ENCODE results near the gene SRXN1.

Gene SRXN1

DNA sequence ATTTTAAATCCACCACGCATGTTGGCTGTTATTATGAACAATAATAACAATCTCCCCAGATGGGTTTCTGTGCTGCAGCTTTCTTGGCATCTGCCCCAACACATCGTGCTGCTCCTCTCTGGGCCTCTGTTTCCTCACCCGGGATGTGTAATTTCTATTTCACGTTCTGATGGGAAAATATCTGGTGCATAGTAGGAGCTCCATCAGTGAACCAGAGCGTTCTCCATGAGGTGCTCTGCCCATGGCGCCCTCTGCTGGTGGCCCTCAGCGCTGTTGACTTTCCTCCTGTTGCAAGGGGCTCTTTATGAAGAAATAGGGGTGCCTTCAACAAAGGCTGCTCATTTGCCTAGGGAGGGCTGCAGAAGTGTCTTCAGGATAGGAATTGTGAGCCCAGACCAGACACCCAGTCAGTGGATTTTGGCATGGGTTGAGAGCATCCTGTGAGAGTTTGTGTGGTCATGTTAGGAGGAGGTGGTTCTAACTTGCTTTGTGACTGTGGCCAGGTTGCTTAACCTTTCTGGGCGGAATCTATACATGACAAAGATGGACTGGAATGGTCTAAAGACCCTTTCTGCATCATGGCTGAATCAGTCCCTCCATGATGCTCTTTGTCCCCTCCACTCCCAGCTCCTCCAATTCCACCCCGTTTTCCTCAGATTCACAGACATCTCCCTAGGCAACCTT, 14.5 kb upstream of the SRXN1 start:
- H3K9me3 ChIP-seq (ENCODE audit: control insufficient read depth, insufficient read depth, low read depth, low read length), result no peaks in the 10 kb centered on the region
- CTCF ChIA-PET, result interaction anchor here (0.5 to 5.0 kb wide), 65 partner anchors 11 to 413 kb away, joined by 3 to 81 read pairs (median 5); partner anchors contain the start of gene SRXN1
- TF ChIP-seq ZNF23 (tag by site-specific recombination; IDR thresholded peaks at IDR 0.05; ENCODE audit: borderline replicate concordance), result no peak
- TF ChIP-seq ZNF785 (tag by site-specific recombination; IDR thresholded peaks at IDR 0.05), result no peak
- TF ChIP-seq, protein P1, sequence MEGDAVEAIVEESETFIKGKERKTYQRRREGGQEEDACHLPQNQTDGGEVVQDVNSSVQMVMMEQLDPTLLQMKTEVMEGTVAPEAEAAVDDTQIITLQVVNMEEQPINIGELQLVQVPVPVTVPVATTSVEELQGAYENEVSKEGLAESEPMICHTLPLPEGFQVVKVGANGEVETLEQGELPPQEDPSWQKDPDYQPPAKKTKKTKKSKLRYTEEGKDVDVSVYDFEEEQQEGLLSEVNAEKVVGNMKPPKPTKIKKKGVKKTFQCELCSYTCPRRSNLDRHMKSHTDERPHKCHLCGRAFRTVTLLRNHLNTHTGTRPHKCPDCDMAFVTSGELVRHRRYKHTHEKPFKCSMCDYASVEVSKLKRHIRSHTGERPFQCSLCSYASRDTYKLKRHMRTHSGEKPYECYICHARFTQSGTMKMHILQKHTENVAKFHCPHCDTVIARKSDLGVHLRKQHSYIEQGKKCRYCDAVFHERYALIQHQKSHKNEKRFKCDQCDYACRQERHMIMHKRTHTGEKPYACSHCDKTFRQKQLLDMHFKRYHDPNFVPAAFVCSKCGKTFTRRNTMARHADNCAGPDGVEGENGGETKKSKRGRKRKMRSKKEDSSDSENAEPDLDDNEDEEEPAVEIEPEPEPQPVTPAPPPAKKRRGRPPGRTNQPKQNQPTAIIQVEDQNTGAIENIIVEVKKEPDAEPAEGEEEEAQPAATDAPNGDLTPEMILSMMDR (tag by site-specific recombination; IDR thresholded peaks at IDR 0.05), result peak; percentile 54; the same call in 1 of the 2 replicates
- peak; percentile 80 for TF ChIP-seq SCRT1 (tag by site-specific recombination; IDR thresholded peaks at IDR 0.05; ENCODE audit: borderline replicate concordance)
- TF ChIP-seq, protein P2, sequence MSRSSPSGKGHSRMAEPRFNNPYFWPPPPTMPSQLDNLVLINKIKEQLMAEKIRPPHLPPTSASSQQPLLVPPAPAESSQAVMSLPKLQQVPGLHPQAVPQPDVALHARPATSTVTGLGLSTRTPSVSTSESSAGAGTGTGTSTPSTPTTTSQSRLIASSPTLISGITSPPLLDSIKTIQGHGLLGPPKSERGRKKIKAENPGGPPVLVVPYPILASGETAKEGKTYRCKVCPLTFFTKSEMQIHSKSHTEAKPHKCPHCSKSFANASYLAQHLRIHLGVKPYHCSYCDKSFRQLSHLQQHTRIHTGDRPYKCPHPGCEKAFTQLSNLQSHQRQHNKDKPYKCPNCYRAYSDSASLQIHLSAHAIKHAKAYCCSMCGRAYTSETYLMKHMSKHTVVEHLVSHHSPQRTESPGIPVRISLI (tag by site-specific recombination; IDR thresholded peaks at IDR 0.05), result no peak
- peak; percentile 85 for TF ChIP-seq SCRT2 (tag by site-specific recombination; IDR thresholded peaks at IDR 0.05)
- peak; percentile 21; the same call in 1 of the 2 replicates for TF ChIP-seq ZNF654 (tag by site-specific recombination; IDR thresholded peaks at IDR 0.05; ENCODE audit: low read depth)
- TF ChIP-seq HOXC10 (CRISPR knock-in tag; IDR thresholded peaks at IDR 0.05), result no peak
- no peak for TF ChIP-seq ZNF214 (tag by site-specific recombination; IDR thresholded peaks at IDR 0.05; ENCODE audit: borderline replicate concordance)
- no peak for TF ChIP-seq ZNF354C (tag by site-specific recombination; IDR thresholded peaks at IDR 0.05; ENCODE audit: borderline replicate concordance, low read depth)
- 0 out of 2 replicates have a peak, but pooled peaks have one; percentile 22 for TF ChIP-seq ZNF600 (tag by site-specific recombination; IDR thresholded peaks at IDR 0.05)
- no peak overlapping the region for H3K4me3 ChIP-seq (ENCODE audit: low read depth, low read length)
- H3K27ac ChIP-seq (ENCODE audit: extremely low read depth, low read depth, low read length), result no peak overlapping the region
- POLR2A ChIA-PET, result interaction anchor here (0.5 kb wide), 1 partner anchor 33 kb away, joined by 3 read pairs; no protein-coding TSS in a partner anchor
- no peaks in the 10 kb centered on the region for H3K4me1 ChIP-seq (ENCODE audit: control insufficient read depth, insufficient read depth, low read length)
- no peaks in the 10 kb centered on the region for H3K36me3 ChIP-seq (ENCODE audit: control insufficient read depth in 2 of 2, insufficient read depth in 1 of 2, low read length in 2 of 2)

DNA sequence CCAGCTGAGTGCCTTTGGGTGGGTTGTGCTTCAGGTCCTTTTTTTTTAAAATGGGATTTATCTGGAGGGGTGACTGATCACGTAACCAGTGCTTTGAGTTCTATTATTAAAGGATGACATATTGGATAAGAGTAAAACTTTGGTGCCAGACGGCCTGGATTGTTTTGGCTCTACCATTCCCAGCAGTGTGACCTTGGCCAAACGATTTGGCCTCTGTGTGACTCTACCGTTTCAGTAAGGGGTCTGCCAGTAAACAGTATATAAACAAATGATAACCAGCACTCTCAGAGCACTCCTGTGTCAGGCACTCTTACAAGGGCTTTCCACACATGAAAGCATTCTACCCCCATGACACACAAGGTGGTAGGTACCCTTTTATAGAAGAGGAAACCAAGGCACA, 13.9 kb upstream of the SRXN1 start:
- ChIA-PET POLR2A (interaction anchor here (0.5 kb wide), 1 partner anchor 33 kb away, joined by 3 read pairs; no protein-coding TSS in a partner anchor), CTCF (interaction anchor here (0.5 to 5.0 kb wide), 57 partner anchors 11 to 412 kb away, joined by 3 to 81 read pairs (median 5); partner anchors contain the start of gene SRXN1)
- H3K4me1 ChIP-seq (ENCODE audit: control insufficient read depth, insufficient read depth, low read length), result no peaks in the 10 kb centered on the region

DNA sequence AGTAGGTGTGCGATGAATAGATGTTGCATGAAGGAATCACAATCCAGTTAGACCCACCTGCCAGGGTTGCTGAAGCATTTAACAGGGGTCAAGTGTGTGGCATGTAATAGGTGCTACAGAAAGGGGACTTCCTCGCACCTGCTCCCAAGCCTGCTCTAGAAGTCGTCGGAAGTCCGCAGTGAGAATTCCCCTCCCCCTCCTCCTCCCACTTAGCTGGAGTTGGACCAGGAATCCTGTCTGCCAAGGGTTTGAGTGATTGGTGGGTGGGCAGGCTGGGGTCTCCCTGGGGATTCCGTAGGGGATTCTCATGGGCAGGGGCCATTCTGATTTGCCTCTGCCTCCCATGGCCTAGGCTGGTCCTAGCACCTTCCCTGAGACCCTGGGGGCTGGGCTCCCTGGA, 12.3 kb upstream of the SRXN1 start:
- no peak for TF ChIP-seq KLF1 (tag by site-specific recombination; IDR thresholded peaks at IDR 0.05)
- TF ChIP-seq SCRT2 (tag by site-specific recombination; IDR thresholded peaks at IDR 0.05), result no peak
- no peak for TF ChIP-seq ZNF571 (tag by site-specific recombination; IDR thresholded peaks at IDR 0.05)
- TF ChIP-seq ZNF629 (tag by site-specific recombination; IDR thresholded peaks at IDR 0.05), result no peak
- no peak for TF ChIP-seq ZNF76 (tag by site-specific recombination; IDR thresholded peaks at IDR 0.05; ENCODE audit: borderline replicate concordance, low read depth)
- peak; percentile 39; the same call in 1 of the 2 replicates for TF ChIP-seq ZNF664 (tag by site-specific recombination; IDR thresholded peaks at IDR 0.05)
- no peak for TF ChIP-seq ZNF155 (tag by site-specific recombination; IDR thresholded peaks at IDR 0.05)
- ChIA-PET POLR2A (no interaction called here), CTCF (interaction anchor here (0.9 to 5.0 kb wide), 9 partner anchors 9 to 158 kb away, joined by 3 to 81 read pairs (median 5); partner anchors contain the start of genes SLC52A3 and SRXN1)
- Histone ChIP-seq H3K4me3 (ENCODE audit: low read depth, low read length) (no peak overlapping the region), H3K36me3 (ENCODE audit: control insufficient read depth in 2 of 2, insufficient read depth in 1 of 2, low read length in 2 of 2) (no peaks in the 10 kb centered on the region), H3K4me1 (ENCODE audit: control insufficient read depth, insufficient read depth, low read length) (no peaks in the 10 kb centered on the region), H3K27ac (ENCODE audit: extremely low read depth, low read depth, low read length) (no peak overlapping the region), H3K9me3 (ENCODE audit: control insufficient read depth, insufficient read depth, low read depth, low read length) (no peaks in the 10 kb centered on the region)

More for the DNA sequence above, 13.9 kb upstream of the SRXN1 start:
- no peak overlapping the region for H3K27ac ChIP-seq (ENCODE audit: extremely low read depth, low read depth, low read length)
- no peak for TF ChIP-seq PRDM1 (tag by site-specific recombination; IDR thresholded peaks at IDR 0.05)
- TF ChIP-seq ZFP37 (tag by site-specific recombination; IDR thresholded peaks at IDR 0.05), result no peak
- no peak for TF ChIP-seq ZNF10 (tag by site-specific recombination; IDR thresholded peaks at IDR 0.05)
- TF ChIP-seq, protein P3, sequence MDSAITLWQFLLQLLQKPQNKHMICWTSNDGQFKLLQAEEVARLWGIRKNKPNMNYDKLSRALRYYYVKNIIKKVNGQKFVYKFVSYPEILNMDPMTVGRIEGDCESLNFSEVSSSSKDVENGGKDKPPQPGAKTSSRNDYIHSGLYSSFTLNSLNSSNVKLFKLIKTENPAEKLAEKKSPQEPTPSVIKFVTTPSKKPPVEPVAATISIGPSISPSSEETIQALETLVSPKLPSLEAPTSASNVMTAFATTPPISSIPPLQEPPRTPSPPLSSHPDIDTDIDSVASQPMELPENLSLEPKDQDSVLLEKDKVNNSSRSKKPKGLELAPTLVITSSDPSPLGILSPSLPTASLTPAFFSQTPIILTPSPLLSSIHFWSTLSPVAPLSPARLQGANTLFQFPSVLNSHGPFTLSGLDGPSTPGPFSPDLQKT (IDR thresholded peaks at IDR 0.05; ENCODE audit: borderline replicate concordance, low read depth, low read length), result no peak
- TF ChIP-seq ZNF274 (IDR thresholded peaks at IDR 0.05; ENCODE audit: low read length), result no peak
- TF ChIP-seq ZNF274 (tag by site-specific recombination; IDR thresholded peaks at IDR 0.05; ENCODE audit: borderline replicate concordance), result no peak
- no peak overlapping the region for H3K4me3 ChIP-seq (ENCODE audit: low read depth, low read length)
- no peaks in the 10 kb centered on the region for H3K9me3 ChIP-seq (ENCODE audit: control insufficient read depth, insufficient read depth, low read depth, low read length)
- H3K36me3 ChIP-seq (ENCODE audit: control insufficient read depth in 2 of 2, insufficient read depth in 1 of 2, low read length in 2 of 2), result no peaks in the 10 kb centered on the region

Measured in HEK293 (cell line).